HUES6 (cell line): ENCODE data around the gene TRAF7.
A peak's percentile ranks its signal among the peaks of the same experiment; 100 is the strongest.

Experiments used
- H3K27ac ChIP-seq: 2 replicates; pipeline ENCODE4 v1.7.0; 2013; ENCODE audit warnings: low read depth, mild to moderate bottlenecking, low read length, inconsistent platforms
- H3K27me3 ChIP-seq: 2 replicates; pipeline ENCODE4 v1.6.1; 2013; ENCODE audit warnings: low read length; ENCODE audit not compliant: control insufficient read depth, insufficient read depth
- H3K36me3 ChIP-seq: 2 replicates; pipeline ENCODE4 v1.6.1; 2013; ENCODE audit warnings: low read length; ENCODE audit not compliant: control insufficient read depth, insufficient read depth
- H3K4me1 ChIP-seq: 2 replicates; pipeline ENCODE4 v1.6.1; 2013; ENCODE audit warnings: low read length; ENCODE audit not compliant: control insufficient read depth, insufficient read depth
- H3K4me3 ChIP-seq: 2 replicates; pipeline ENCODE4 v1.5.1; 2013; ENCODE audit warnings: low read depth, low read length
- H3K9ac ChIP-seq: one replicate; pipeline ENCODE4 v1.6.1; 2013; ENCODE audit warnings: mild to moderate bottlenecking, low read length
- H3K9me3 ChIP-seq: 2 replicates; pipeline ENCODE4 v1.6.1; 2013; ENCODE audit warnings: low read depth, low read length; ENCODE audit not compliant: control insufficient read depth, insufficient read depth

The TRAF7 gene

DNA sequence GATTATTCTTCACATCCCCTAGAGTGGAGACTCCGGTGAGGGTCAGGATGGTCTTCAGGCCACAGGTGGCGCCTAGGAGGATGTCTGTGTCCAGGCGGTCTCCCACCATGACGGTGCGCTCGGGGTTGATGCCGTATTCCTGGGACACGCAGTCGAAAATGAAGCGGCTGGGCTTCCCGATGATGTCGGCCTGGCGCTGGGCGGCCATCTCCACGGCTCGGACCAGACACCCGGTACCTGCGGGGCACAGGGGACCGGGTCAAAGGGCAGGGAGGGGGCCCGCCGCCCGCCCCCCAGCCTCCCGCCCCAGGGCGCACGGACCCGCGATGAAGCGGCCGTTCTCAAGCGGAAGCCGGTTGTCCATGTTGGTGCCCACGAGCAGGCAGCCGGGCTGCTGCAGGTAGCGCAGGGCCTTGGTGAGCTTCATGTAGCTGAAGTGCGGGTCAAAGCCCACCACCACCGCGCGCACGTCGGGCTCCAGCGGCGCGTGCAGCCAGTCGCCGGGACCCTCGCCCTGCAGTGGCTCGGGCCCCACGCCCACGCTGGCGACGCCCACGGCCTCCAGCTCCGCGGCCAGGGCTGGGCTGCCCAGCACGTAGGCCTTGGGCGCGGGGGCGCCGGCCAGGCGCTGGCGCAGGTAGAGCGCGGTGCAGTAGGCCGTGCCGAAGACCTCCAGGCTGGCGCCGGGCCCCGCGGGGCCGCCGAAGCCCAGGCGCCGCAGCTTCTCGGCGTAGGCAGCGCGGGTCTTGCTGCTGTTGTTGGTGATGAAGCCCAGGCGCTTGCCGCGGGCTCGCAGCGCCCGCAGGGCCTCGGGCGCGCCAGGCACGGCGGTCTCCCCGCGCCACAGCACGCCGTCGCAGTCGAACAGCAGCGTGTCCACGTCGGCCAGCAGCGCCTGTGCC is 58.5 kb downstream of the TRAF7 start:
- peak overlapping the region; percentile 95 for H3K4me3 ChIP-seq
- H3K4me1 ChIP-seq, result peaks cover 20% of the 10 kb centered on the region
- peak overlapping the region; percentile 62; the same call in 1 of the 2 replicates for H3K27ac ChIP-seq
- H3K36me3 ChIP-seq, result peaks cover 29% of the 10 kb centered on the region
- H3K9ac ChIP-seq, result peak overlapping the region; percentile 98
- no peaks in the 10 kb centered on the region for H3K9me3 ChIP-seq
- no peaks in the 10 kb centered on the region for H3K27me3 ChIP-seq

DNA sequence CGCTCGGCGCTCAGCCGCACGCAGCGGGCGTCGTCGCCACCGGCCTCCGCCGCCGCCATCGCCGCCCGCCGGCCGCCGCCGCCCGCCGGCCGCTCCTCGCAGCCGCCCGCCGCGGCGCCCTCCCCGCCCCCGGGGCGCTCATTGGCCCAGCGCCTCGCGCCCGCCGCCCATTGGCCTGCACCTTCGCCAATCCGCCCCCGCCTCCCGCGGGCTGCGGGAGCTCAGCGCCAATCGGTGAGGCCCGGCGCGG is 59.1 kb downstream of the TRAF7 start, which contains the start of gene PGP:
PGP (minus strand) TSS at position 122 of the 250 bp plus-strand sequence; CDS start at position 59, 63 bp downstream.
- H3K4me1 ChIP-seq, result peaks cover 20% of the 10 kb centered on the region
- peak within 1 kb of the TSS; percentile 95 for H3K4me3 ChIP-seq
- H3K27ac ChIP-seq, result peak within 1 kb of the TSS; percentile 91
- H3K9me3 ChIP-seq, result no peaks in the 10 kb centered on the region
- peaks cover 23% of the 10 kb centered on the region for H3K36me3 ChIP-seq
- peak within 1 kb of the TSS; percentile 100 for H3K9ac ChIP-seq
- H3K27me3 ChIP-seq, result no peaks in the 10 kb centered on the region

DNA sequence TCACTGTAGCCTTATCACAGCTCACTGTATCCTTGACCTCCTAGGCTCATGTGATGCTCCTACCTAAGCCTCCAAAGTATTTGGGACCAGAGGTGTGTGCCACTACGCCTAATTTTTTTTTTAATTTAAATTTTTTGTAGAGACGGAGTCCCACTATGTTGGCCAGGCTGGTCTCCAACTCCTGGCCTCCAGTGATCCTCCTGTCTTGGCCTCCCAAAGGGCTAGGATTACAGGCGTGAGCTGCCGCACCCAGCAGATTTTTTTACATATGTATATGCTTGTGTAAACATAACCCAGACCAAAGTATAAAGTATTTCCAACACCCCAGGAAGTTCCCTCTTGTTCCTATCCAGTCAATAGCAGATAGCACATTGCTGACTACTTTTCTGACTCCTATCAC is 60.7 kb downstream of the TRAF7 start:
- H3K27ac ChIP-seq, result no peak overlapping the region

DNA sequence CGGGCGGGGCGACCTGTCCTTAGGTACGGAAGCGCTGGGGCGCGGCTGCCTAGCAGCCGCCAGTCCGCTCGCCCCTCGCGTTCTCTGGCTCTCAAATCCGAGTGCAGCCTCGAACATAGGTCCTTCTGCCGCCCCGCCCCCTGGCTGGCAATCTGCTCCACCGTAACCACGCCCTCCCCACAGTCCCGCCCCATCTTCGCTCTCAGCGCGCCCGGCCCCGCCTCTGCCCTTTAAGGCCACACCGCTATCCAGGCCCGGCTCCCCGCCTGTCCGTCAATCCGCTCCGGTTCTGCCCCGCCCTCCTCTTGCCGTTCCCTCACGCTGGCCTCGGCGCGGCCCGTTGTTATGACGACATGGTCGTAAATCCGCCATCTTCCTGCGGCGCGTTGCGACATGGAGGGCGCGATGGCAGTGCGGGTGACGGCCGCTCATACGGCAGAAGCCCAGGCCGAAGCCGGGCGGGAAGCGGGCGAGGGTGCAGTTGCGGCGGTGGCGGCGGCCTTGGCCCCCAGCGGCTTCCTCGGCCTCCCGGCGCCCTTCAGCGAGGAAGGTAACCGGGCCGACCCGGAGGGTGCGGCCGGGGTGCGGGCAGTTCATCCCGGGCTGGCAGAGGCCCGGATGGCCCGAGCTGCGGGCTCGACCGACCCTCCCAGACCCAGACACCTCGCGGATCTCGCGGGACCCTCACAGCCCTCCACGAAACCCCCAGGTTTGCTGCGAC is 67.8 kb downstream of the TRAF7 start, which contains the start of gene E4F1:
E4F1 (plus strand) TSS at position 371 of the 721 bp plus-strand sequence; CDS start at position 394, 23 bp downstream.
- Histone ChIP-seq H3K4me3 (peak within 1 kb of the TSS; percentile 93), H3K9ac (peak within 1 kb of the TSS; percentile 93), H3K27me3 (no peaks in the 10 kb centered on the region), H3K4me1 (no peaks in the 10 kb centered on the region), H3K27ac (peak within 1 kb of the TSS; percentile 80), H3K36me3 (peaks cover 7% of the 10 kb centered on the region; the same call in 1 of the 2 replicates), H3K9me3 (no peaks in the 10 kb centered on the region)

More for the DNA sequence above, 60.7 kb downstream of the TRAF7 start:
- Histone ChIP-seq H3K36me3 (peaks cover 21% of the 10 kb centered on the region), H3K9ac (no peak overlapping the region), H3K9me3 (no peaks in the 10 kb centered on the region), H3K4me3 (peak overlapping the region; percentile 47; the same call in 1 of the 2 replicates), H3K27me3 (no peaks in the 10 kb centered on the region), H3K4me1 (peaks cover 14% of the 10 kb centered on the region)

DNA sequence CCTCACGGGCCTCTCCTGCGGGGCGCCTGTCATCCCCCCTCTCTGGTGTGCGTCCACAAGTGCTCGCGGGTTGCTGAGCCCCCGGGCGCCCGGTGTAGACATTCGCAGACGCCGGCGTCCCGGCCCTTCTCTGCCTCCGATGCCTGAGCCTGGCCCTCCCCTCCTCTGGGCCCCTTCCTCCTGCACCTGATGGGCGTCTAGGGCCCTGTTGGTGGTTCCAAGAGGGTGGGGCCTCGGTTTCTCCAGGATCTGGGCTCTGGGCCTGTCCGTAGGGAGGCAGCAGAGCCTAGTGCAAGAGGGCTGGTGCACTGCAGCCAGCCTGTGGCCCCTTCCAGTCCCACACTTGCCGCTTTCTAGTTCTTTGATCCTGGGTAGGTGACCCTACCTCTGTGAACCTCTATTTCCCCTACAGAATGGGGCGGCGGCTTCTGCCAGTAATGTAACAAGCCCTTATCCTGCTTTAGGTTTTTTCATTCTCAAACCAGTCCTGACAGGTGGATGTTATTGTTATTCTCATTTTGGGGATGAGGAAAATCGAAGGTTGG is 68.4 kb downstream of the TRAF7 start:
- H3K36me3 ChIP-seq, result peaks cover 13% of the 10 kb centered on the region
- H3K4me3 ChIP-seq, result peak overlapping the region; percentile 93
- H3K9me3 ChIP-seq, result no peaks in the 10 kb centered on the region
- H3K27me3 ChIP-seq, result no peaks in the 10 kb centered on the region
- peak overlapping the region; percentile 80 for H3K27ac ChIP-seq
- H3K4me1 ChIP-seq, result no peaks in the 10 kb centered on the region
- peak overlapping the region; percentile 93 for H3K9ac ChIP-seq

DNA sequence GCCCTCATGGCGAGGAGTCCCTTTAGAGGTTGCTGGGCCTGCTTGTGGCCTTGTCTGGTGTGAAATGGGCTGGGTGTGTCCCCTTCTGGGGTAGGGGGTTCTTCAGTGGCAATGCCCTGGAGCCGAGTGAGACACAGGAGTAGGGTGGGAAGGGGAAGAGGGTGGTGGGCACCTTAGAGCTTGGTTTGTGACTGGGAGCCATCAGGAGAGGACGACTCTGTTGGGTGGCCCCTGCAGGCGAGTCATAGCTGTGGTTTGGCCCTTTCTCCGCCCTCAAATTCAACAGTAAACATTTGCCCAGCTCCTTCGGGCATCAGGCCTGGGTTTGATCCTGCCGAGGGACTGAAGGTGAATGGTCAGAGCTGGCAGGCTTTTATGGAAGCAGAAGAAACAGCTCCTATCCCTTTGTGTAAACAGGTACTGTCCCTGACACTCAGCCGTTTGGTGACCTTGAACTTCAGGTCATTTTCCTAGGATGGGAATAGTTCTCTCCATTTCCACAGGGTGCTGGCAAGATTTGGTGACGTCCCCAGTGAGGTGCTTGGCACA is 70.7 kb downstream of the TRAF7 start:
- Histone ChIP-seq H3K4me3 (no peak overlapping the region), H3K27ac (no peak overlapping the region), H3K27me3 (no peaks in the 10 kb centered on the region), H3K36me3 (peaks cover 36% of the 10 kb centered on the region), H3K9ac (no peak overlapping the region), H3K9me3 (no peaks in the 10 kb centered on the region), H3K4me1 (no peaks in the 10 kb centered on the region)

DNA sequence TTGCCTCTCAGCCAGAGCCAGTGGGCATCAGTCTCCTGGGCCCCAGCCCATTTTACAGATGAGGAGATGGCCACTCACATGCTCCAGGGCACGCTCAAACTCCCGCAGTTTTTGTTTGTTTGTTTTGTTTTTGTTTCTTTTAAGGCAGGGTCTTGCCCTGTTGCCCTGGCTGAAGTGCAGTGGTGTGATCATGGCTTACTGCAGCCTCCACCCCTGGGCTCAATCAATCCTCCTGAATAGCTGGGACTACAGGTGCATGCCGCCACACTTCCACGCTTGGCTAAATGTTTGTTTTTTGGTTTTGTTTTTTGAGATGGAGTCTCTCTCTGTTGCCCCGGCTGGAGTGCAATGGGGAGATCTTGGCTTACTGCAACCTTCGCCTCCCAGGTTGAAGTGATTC is 71.3 kb downstream of the TRAF7 start:
- no peak overlapping the region for H3K4me3 ChIP-seq
- H3K36me3 ChIP-seq, result peaks cover 42% of the 10 kb centered on the region
- no peaks in the 10 kb centered on the region for H3K9me3 ChIP-seq
- no peak overlapping the region for H3K9ac ChIP-seq
- no peaks in the 10 kb centered on the region for H3K4me1 ChIP-seq
- no peaks in the 10 kb centered on the region for H3K27me3 ChIP-seq
- no peak overlapping the region for H3K27ac ChIP-seq
